Heart left ventricle (tissue), 13 donors: Measurements from ENCODE around the gene GSK3B.

Experiments
- POLR2A ChIP-seq, 2 donors: fragments of 450-650 bp; IDR thresholded peaks; one replicate each; pipeline ENCODE4 v1.6.1; 2017; ENCODE audit warnings: antibody characterized with exemption in 2 of 2, mild to moderate bottlenecking in 2 of 2, moderate library complexity in 2 of 2
- TF ChIP-seq, protein P1 (sequence below), 12 donors: fragments of 200-600 bp; sonication (generic) in 4 of 12; IDR thresholded peaks; one replicate each; pipeline versions ENCODE4 v1.5.0 to v1.8.0; 2018 to 2022; ENCODE audit warnings: antibody characterized with exemption in 12 of 12, mild to moderate bottlenecking in 5 of 12
- donor health status: ischemic (EF 13 %, LVEDD 7.1; RV severe dilation, severe dysfunction).
- donor health status: DM: no; HTN: yes; CAD: no.
- donor health status: DM: no; HTN: no; CAD: no.
- donor health status: ischemic (EF 25% LVEDD 6.9; RV normal size, moderate dysfunction).
- donor health status: ischemic (EF 25% LVEDD 5.7; RV mildly dilated, moderate dysfunction).
- donor health status: ischemic (EF 35%, LVEDD 5.7; RV mildly dilated, moderate dysfunction).
- donor health status: nonischemic (EF 11% LVEDD 7.7; RV severe dilation, severe dysfunction).
- donor health status: DM: yes; HTN: yes; CAD: no.
- donor health status: PGD.
- donor health status: ischemic (EF 29% LVEDD 5.4; RV normal size, mild dysfunction).
- donor health status: nonischemic (EF 23%, LVEDD 6.1; RV moderate dilation, normal function).

DNA sequence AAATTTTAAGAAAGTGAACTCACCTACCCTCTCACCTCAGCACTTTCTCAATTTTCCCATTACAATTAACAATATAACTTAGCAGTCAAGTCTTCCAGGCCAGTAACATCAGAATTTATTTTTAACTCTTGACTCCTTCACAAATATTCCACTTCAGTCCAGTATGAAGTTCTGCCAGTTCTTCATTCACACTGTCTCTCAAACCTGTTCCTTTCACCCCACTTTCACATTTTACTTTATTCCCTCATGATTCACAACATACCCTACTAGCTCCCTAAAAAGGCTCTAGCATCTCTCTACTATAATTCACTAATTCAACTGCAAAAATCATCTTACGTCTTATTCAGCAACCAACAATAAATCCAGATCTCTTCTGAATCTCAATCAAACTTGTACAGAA lies 3.8 kb downstream of the GSK3B start:
- TF ChIP-seq, protein P1, sequence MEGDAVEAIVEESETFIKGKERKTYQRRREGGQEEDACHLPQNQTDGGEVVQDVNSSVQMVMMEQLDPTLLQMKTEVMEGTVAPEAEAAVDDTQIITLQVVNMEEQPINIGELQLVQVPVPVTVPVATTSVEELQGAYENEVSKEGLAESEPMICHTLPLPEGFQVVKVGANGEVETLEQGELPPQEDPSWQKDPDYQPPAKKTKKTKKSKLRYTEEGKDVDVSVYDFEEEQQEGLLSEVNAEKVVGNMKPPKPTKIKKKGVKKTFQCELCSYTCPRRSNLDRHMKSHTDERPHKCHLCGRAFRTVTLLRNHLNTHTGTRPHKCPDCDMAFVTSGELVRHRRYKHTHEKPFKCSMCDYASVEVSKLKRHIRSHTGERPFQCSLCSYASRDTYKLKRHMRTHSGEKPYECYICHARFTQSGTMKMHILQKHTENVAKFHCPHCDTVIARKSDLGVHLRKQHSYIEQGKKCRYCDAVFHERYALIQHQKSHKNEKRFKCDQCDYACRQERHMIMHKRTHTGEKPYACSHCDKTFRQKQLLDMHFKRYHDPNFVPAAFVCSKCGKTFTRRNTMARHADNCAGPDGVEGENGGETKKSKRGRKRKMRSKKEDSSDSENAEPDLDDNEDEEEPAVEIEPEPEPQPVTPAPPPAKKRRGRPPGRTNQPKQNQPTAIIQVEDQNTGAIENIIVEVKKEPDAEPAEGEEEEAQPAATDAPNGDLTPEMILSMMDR (IDR thresholded peaks at IDR 0.05) = no peak
- TF ChIP-seq POLR2A (IDR thresholded peaks at IDR 0.05) = no peak
